H1 (cell line): ENCODE results near the gene OTOGL. TPM values are rescaled to one million over a fixed set of nuclear protein-coding genes. Genes with fewer than 3 reads are reported as not detected.
A peak's percentile ranks its signal among the peaks of the same experiment; 100 is the strongest.

Experiments
- CREB1 ChIP-seq: IDR thresholded peaks from 2 replicates; pipeline ENCODE4 v1.6.1; 2012; ENCODE audit warnings: inconsistent platforms
- CTBP2 ChIP-seq: IDR thresholded peaks from 2 replicates; pipeline ENCODE4 v1.7.0; 2011; ENCODE audit warnings: borderline replicate concordance, mild to moderate bottlenecking, moderate library complexity, mixed read lengths, low read length; ENCODE audit not compliant: insufficient read depth, insufficient read length
- EGR1 ChIP-seq: IDR thresholded peaks from 2 replicates; pipeline ENCODE4 v1.6.1; 2011; ENCODE audit warnings: low read depth, low read length, borderline replicate concordance
- EP300 ChIP-seq, 2 experiments: IDR thresholded peaks; 1 replicate in 1 of 2; 2 replicates in 1 of 2; pipeline ENCODE4 v1.6.1; 2011 to 2012; ENCODE audit warnings: low read depth in 2 of 2, low read length in 2 of 2, mild to moderate bottlenecking in 2 of 2, borderline replicate concordance in 1 of 2, inconsistent platforms in 1 of 2, moderate library complexity in 1 of 2
- HDAC6 ChIP-seq: IDR thresholded peaks from one replicate; pipeline ENCODE4 v1.7.1; 2012; ENCODE audit warnings: low read depth, mild to moderate bottlenecking, inconsistent platforms, low read length, moderate library complexity
- NANOG ChIP-seq: IDR thresholded peaks from 2 replicates; pipeline ENCODE4 v1.6.1; 2011; ENCODE audit warnings: low read length, low read depth, mild to moderate bottlenecking, inconsistent platforms; ENCODE audit not compliant: insufficient read depth, poor library complexity, severe bottlenecking
- RAD21 ChIP-seq, 2 experiments: IDR thresholded peaks in 1 of 2; conservative IDR thresholded peaks in 1 of 2; 2 replicates each; pipeline ENCODE4 v1.6.1; 2011; ENCODE audit warnings: low read depth in 2 of 2, low read length in 2 of 2, improper control_type of control experiment in 1 of 2, inconsistent platforms in 1 of 2, mild to moderate bottlenecking in 1 of 2, moderate library complexity in 1 of 2
- RFX5 ChIP-seq: IDR thresholded peaks from 2 replicates; pipeline ENCODE4 v1.6.1; 2011; ENCODE audit warnings: low read depth, low read length, improper control_type of control experiment, borderline replicate concordance
- polyA plus RNA-seq, 7 experiments: library from polyadenylated mRNA; depleted of rRNA in 3 of 7; stranded (reverse) in 5 of 7; unstranded in 2 of 7; fragments of >200 nt in 5 of 7; fragments of 200-250 nt in 2 of 7; gene quantifications; 1 replicate in 5 of 7; 2 replicates in 1 of 7; 4 replicates in 1 of 7; pipeline versions ENCODE4 v1.2.1 to v1.2.3, GENCODE V29; 2011 to 2013; ENCODE audit warnings: missing spikeins in 2 of 7, mixed read lengths in 2 of 7
- total RNA-seq: library from RNA; stranded (reverse); fragmentation: NEBNext Ultra II Directional; extraction: Animal tissue kit (Norgen Biotek cat#: 25700); gene quantifications from 2 replicates; pipeline ENCODE4 v1.2.1, GENCODE V29; 2021
- TF ChIP-seq, protein P1 (sequence below): fragments of 300-600 bp; sonication (generic); IDR thresholded peaks from 2 replicates; pipeline ENCODE4 v1.7.1; 2012; ENCODE audit warnings: low read length, moderate library complexity, mild to moderate bottlenecking, inconsistent platforms; ENCODE audit not compliant: insufficient replicate concordance

The OTOGL gene
- total and polyA plus RNA-seq, 2 of the 8 experiments (the other 6 are each of a cell fraction or from before 2014, with no cell fraction given) = 0.12 to 0.17 TPM

DNA sequence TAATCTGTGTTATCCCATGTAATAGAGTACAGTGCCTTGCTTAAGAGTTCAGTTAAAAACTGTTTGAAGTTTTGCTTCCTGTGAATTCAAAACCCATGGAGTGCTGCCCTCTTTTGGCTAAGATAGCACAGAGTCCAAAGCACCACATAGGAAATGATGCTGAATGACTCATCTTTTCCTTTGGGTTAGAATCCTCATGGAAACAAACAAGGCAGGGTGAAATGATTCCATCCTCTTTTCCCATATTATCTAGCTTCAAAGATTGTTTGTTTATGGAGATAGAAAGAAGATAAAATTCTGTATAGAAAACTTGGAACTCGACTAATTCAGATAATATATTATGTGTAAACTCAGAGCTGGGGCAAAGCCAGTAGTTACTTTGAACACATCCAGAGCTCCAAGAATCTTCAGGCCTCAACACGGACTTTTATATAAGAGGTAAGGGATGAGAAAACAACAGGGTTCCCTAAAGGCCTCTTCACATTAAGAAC is 87.4 kb downstream of the OTOGL start (continued):
- TF ChIP-seq RFX5 (no peak), HDAC6 (no peak), CTBP2 (no peak), RAD21 (IDR thresholded peaks at IDR 0.05 in 1 of 2, conservative IDR thresholded peaks at IDR 0.05 in 1 of 2; ENCODE audit: low read depth in 2 of 2, low read length in 2 of 2) (peak; percentile 86 to 88), CREB1 (peak; percentile 68), NANOG (no peak), EGR1 (no peak), EP300 (IDR thresholded peaks at IDR 0.05; ENCODE audit: borderline replicate concordance in 1 of 2, low read depth in 2 of 2, low read length in 2 of 2) (peak in 1 of 2 experiments; percentile 44; a peak in 1 of 3 replicates)
- TF ChIP-seq, protein P1, sequence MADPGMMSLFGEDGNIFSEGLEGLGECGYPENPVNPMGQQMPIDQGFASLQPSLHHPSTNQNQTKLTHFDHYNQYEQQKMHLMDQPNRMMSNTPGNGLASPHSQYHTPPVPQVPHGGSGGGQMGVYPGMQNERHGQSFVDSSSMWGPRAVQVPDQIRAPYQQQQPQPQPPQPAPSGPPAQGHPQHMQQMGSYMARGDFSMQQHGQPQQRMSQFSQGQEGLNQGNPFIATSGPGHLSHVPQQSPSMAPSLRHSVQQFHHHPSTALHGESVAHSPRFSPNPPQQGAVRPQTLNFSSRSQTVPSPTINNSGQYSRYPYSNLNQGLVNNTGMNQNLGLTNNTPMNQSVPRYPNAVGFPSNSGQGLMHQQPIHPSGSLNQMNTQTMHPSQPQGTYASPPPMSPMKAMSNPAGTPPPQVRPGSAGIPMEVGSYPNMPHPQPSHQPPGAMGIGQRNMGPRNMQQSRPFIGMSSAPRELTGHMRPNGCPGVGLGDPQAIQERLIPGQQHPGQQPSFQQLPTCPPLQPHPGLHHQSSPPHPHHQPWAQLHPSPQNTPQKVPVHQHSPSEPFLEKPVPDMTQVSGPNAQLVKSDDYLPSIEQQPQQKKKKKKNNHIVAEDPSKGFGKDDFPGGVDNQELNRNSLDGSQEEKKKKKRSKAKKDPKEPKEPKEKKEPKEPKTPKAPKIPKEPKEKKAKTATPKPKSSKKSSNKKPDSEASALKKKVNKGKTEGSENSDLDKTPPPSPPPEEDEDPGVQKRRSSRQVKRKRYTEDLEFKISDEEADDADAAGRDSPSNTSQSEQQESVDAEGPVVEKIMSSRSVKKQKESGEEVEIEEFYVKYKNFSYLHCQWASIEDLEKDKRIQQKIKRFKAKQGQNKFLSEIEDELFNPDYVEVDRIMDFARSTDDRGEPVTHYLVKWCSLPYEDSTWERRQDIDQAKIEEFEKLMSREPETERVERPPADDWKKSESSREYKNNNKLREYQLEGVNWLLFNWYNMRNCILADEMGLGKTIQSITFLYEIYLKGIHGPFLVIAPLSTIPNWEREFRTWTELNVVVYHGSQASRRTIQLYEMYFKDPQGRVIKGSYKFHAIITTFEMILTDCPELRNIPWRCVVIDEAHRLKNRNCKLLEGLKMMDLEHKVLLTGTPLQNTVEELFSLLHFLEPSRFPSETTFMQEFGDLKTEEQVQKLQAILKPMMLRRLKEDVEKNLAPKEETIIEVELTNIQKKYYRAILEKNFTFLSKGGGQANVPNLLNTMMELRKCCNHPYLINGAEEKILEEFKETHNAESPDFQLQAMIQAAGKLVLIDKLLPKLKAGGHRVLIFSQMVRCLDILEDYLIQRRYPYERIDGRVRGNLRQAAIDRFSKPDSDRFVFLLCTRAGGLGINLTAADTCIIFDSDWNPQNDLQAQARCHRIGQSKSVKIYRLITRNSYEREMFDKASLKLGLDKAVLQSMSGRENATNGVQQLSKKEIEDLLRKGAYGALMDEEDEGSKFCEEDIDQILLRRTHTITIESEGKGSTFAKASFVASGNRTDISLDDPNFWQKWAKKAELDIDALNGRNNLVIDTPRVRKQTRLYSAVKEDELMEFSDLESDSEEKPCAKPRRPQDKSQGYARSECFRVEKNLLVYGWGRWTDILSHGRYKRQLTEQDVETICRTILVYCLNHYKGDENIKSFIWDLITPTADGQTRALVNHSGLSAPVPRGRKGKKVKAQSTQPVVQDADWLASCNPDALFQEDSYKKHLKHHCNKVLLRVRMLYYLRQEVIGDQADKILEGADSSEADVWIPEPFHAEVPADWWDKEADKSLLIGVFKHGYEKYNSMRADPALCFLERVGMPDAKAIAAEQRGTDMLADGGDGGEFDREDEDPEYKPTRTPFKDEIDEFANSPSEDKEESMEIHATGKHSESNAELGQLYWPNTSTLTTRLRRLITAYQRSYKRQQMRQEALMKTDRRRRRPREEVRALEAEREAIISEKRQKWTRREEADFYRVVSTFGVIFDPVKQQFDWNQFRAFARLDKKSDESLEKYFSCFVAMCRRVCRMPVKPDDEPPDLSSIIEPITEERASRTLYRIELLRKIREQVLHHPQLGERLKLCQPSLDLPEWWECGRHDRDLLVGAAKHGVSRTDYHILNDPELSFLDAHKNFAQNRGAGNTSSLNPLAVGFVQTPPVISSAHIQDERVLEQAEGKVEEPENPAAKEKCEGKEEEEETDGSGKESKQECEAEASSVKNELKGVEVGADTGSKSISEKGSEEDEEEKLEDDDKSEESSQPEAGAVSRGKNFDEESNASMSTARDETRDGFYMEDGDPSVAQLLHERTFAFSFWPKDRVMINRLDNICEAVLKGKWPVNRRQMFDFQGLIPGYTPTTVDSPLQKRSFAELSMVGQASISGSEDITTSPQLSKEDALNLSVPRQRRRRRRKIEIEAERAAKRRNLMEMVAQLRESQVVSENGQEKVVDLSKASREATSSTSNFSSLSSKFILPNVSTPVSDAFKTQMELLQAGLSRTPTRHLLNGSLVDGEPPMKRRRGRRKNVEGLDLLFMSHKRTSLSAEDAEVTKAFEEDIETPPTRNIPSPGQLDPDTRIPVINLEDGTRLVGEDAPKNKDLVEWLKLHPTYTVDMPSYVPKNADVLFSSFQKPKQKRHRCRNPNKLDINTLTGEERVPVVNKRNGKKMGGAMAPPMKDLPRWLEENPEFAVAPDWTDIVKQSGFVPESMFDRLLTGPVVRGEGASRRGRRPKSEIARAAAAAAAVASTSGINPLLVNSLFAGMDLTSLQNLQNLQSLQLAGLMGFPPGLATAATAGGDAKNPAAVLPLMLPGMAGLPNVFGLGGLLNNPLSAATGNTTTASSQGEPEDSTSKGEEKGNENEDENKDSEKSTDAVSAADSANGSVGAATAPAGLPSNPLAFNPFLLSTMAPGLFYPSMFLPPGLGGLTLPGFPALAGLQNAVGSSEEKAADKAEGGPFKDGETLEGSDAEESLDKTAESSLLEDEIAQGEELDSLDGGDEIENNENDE = peak; percentile 40
